Keratinocyte (primary cell): ENCODE results near the gene ARL14EPL. TPM values are rescaled to one million over a fixed set of nuclear protein-coding genes. Genes with fewer than 3 reads are reported as not detected.
A peak's percentile ranks its signal among the peaks of the same experiment; 100 is the strongest.

Experiments used
- DNase-seq: peaks from one replicate; pipeline ENCODE4 v3.0.0-alpha.2; 2011; ENCODE audit warnings: low read depth, missing footprints, low spot score
- FAIRE-seq: peaks from 2 replicates; lab custom pipeline; 2011; peaks lifted over from hg19 to GRCh38; lab: Jason Lieb, UNC
- H2AFZ ChIP-seq: 2 replicates; pipeline ENCODE4 v1.6.0; 2012; ENCODE audit warnings: low read length, control low read depth, inconsistent platforms; ENCODE audit not compliant: control insufficient read depth
- H3K27ac ChIP-seq: 2 replicates; pipeline ENCODE4 v1.5.1; 2011; ENCODE audit warnings: low read length; ENCODE audit not compliant: control insufficient read depth, insufficient read depth
- H3K27me3 ChIP-seq: 3 replicates; pipeline ENCODE4 v1.6.0; 2011; ENCODE audit warnings: low read length; ENCODE audit not compliant: control insufficient read depth, insufficient read depth; ENCODE audit errors: extremely low read depth
- H3K36me3 ChIP-seq, 2 experiments: 2 replicates in 1 of 2; 3 replicates in 1 of 2; pipeline ENCODE4 v1.5.1; 2011; ENCODE audit warnings: low read length in 2 of 2, mild to moderate bottlenecking in 1 of 2; ENCODE audit not compliant: control insufficient read depth in 2 of 2, insufficient read depth in 2 of 2; ENCODE audit errors: extremely low read depth in 1 of 2
- H3K4me1 ChIP-seq: 3 replicates; pipeline ENCODE4 v1.5.1; 2011; ENCODE audit warnings: low read length; ENCODE audit not compliant: control insufficient read depth, insufficient read depth; ENCODE audit errors: extremely low read depth
- H3K4me2 ChIP-seq: 3 replicates; pipeline ENCODE4 v1.6.0; 2011; ENCODE audit warnings: low read depth, low read length; ENCODE audit not compliant: control insufficient read depth, insufficient read depth; ENCODE audit errors: extremely low read depth
- H3K4me3 ChIP-seq, 3 experiments: fragments of 200-600 bp in 1 of 3; sonication (generic) in 1 of 3; 2 replicates in 2 of 3; 3 replicates in 1 of 3; pipeline ENCODE4 v1.5.1; 2011 to 2016; ENCODE audit warnings: low read length in 3 of 3, mild to moderate bottlenecking in 3 of 3, control low read depth in 2 of 3, inconsistent platforms in 1 of 3, low read depth in 1 of 3, mixed read lengths in 1 of 3, mixed run types in 1 of 3, moderate library complexity in 1 of 3; ENCODE audit not compliant: control insufficient read depth in 2 of 3, insufficient read depth in 2 of 3; ENCODE audit errors: extremely low read depth in 1 of 3
- H3K79me2 ChIP-seq: 2 replicates; pipeline ENCODE4 v1.6.0; 2012; ENCODE audit warnings: low read length; ENCODE audit not compliant: control insufficient read depth, insufficient read depth
- H3K9ac ChIP-seq: 3 replicates; pipeline ENCODE4 v1.6.0; 2011; ENCODE audit warnings: low read length; ENCODE audit not compliant: control insufficient read depth, insufficient read depth; ENCODE audit errors: extremely low read depth
- H3K9me1 ChIP-seq: 3 replicates; pipeline ENCODE4 v1.6.0; 2011; ENCODE audit warnings: low read length; ENCODE audit not compliant: control insufficient read depth, insufficient read depth; ENCODE audit errors: extremely low read depth
- H3K9me3 ChIP-seq: 2 replicates; pipeline ENCODE4 v1.5.1; 2012; ENCODE audit warnings: low read depth, low read length; ENCODE audit not compliant: control insufficient read depth
- H4K20me1 ChIP-seq: 3 replicates; pipeline ENCODE4 v1.6.0; 2011; ENCODE audit warnings: low read length; ENCODE audit not compliant: control insufficient read depth, insufficient read depth; ENCODE audit errors: extremely low read depth
- CTCF ChIP-seq, 3 experiments: IDR thresholded peaks in 1 of 3; conservative IDR thresholded peaks in 1 of 3; optimal IDR thresholded peaks in 1 of 3; 2 replicates in 2 of 3; 3 replicates in 1 of 3; pipeline versions ENCODE3 to v1.5.1; 2011; ENCODE audit warnings: low read length in 3 of 3, mild to moderate bottlenecking in 3 of 3, moderate library complexity in 2 of 3, control low read depth in 1 of 3, inconsistent platforms in 1 of 3; ENCODE audit not compliant: insufficient read depth in 2 of 3; ENCODE audit errors: extremely low read depth in 1 of 3
- EZH2 ChIP-seq: IDR thresholded peaks from one replicate; pipeline ENCODE4 v1.6.1; 2012; ENCODE audit warnings: inconsistent platforms, mild to moderate bottlenecking, low read length, moderate library complexity
- dilution Hi-C: fragments of 300-500 bp; cut with MboI; formaldehyde crosslinking; loops from one replicate; pipeline ENCODE4 v1.7.0; 2020; ENCODE audit warnings: low sequenced_read_pairs; ENCODE audit not compliant: extremely low pct_ligation_motif_present
- polyA plus RNA-seq, 5 experiments: library from polyadenylated mRNA; depleted of rRNA in 3 of 5; stranded (reverse) in 3 of 5; stranded (forward) in 1 of 5; unstranded in 1 of 5; fragments of >200 nt; gene quantifications; 1 replicate in 1 of 5; 2 replicates in 3 of 5; 3 replicates in 1 of 5; pipeline versions ENCODE4 v1.2.1 to v1.2.3, GENCODE V29; 2011 to 2012; ENCODE audit warnings: missing spikeins in 2 of 5, low read depth in 1 of 5, low replicate concordance in 1 of 5

ARL14EPL gene
- polyA plus RNA-seq, 1 donor (not counting 4 experiments of a cell fraction or from before 2014, with no cell fraction given): not detected

DNA sequence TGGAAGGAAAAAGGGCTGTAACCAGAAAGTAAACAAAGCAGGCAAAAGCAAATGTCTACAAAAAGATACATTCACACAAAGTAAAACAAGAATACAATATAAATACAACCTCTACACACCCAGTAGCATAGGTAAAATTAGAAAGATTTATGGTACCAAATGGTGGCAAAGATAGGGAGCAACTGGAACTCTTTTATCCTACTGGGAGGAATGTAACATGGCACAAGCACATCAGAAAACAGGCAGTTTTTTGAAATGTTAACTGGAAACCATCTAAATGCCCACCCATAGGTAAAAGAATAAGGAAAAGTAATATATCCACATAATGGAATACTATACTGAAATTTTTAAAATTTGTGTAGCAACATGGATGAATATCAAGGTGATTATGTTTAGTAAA is 8.7 kb upstream of the ARL14EPL start:
- Histone ChIP-seq H3K9ac (no peak overlapping the region), H3K27ac (no peak overlapping the region), H3K4me2 (no peak overlapping the region), H3K9me3 (no peaks in the 10 kb centered on the region), H2AFZ (no peak overlapping the region), H3K9me1 (no peaks in the 10 kb centered on the region), H3K79me2 (no peaks in the 10 kb centered on the region), H4K20me1 (no peaks in the 10 kb centered on the region), H3K4me3 (no peak overlapping the region), H3K4me1 (no peaks in the 10 kb centered on the region), H3K27me3 (no peaks in the 10 kb centered on the region), H3K36me3 (no peaks in the 10 kb centered on the region)
- TF ChIP-seq EZH2 (no peak), CTCF (optimal IDR thresholded peaks at IDR 0.05 in 1 of 3, IDR thresholded peaks at IDR 0.05 in 1 of 3, conservative IDR thresholded peaks at IDR 0.05 in 1 of 3; ENCODE audit: extremely low read depth in 1 of 3, insufficient read depth in 2 of 3, low read length in 3 of 3) (peak in 1 of 3 experiments; percentile 7)
- no peak for FAIRE-seq
- DNase-seq: no peak
- dilution Hi-C loops: no loop called here

DNA sequence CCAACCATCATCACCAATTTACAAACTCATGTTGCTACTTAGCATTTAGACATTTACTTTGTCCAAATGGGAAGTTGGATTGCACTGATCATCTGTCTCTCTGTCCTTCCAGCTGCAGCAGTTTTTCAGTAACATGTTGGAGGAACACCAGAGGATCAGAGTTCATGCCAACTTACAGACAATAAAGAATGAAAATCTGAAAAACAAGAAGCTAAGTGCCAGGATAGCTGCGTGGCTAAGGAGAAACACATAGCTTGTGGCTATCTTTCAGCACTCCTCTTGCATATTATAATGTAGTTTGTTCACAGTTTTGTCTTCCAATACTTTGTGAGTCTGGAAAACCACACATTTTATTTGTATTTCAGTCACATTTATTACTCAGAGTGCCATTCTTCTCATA is 6.4 kb upstream of the ARL14EPL start:
- FAIRE-seq (no peak), DNase-seq (no peak)
- Histone ChIP-seq H3K27ac (no peak overlapping the region), H3K9me3 (no peaks in the 10 kb centered on the region), H3K9me1 (no peaks in the 10 kb centered on the region), H3K27me3 (no peaks in the 10 kb centered on the region), H3K4me2 (no peak overlapping the region), H3K36me3 (no peaks in the 10 kb centered on the region), H4K20me1 (no peaks in the 10 kb centered on the region), H3K4me3 (no peak overlapping the region), H3K79me2 (no peaks in the 10 kb centered on the region), H3K4me1 (no peaks in the 10 kb centered on the region), H3K9ac (no peak overlapping the region), H2AFZ (no peak overlapping the region)
- TF ChIP-seq EZH2 (no peak), CTCF (optimal IDR thresholded peaks at IDR 0.05 in 1 of 3, IDR thresholded peaks at IDR 0.05 in 1 of 3, conservative IDR thresholded peaks at IDR 0.05 in 1 of 3; ENCODE audit: extremely low read depth in 1 of 3, insufficient read depth in 2 of 3, low read length in 3 of 3) (no peak)
- dilution Hi-C loops: no loop called here
